ENCODE data around the gene TPP1. TPM values are rescaled to one million over a fixed set of nuclear protein-coding genes. Genes with fewer than 3 reads are reported as not detected.
A peak's percentile ranks its signal among the peaks of the same experiment; 100 is the strongest.

The TPP1 gene
- total RNA-seq, 1 donor, result 86.2 TPM

DNA sequence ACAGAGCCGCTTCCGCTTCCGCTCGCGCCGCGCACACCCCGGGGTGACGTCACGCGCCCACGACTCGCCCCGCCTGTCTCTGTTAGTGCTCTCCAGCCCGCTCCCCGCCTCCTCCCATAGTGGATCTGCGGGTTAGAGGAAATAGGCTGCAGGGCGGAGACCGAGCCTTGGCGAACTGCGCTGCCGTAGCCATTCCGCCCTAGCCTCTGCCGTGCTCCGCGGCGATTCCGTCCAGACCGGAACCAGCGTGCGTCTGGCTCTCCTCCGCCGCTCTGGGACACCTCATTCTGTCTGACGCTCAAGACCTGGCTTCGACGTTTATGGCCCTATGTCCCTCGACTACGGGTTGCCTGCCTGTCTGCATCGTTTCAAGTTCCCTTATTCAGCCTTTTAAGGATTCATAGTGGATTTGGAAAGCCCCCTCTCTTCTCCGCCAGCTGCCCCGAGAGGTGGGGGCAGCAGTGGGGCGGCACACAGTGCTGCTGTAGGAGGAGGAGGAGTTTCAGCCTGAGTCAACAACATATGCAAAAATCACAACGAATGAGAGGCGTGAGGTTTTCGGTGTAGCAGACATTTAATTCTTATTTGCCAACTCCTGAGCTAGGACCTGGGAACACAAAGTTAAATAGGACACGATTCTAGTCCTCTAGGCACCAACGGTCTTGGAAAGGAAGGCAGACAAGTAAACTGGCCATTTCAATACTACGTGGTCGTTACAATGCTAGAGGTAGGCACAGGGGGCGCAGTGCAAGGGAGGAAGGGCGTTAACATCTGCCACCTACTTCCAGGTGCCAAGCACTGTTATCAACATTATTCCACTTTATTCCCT lies 6.8 kb downstream of the TPP1 start, which contains the start of gene TAF10:
Gene TAF10, minus strand, starts transcription at position 4 of the 829 bp plus-strand sequence. CDS start 27 bp downstream, outside the sequence.
- Histone ChIP-seq H3K4me3 (ENCODE audit: low read length) (peak within 1 kb of the TSS; percentile 60), H3K27me3 (ENCODE audit: insufficient read depth, low read length) (no peaks in the 10 kb centered on the region), H3K4me1 (ENCODE audit: insufficient read depth, low read length) (peaks cover 50% of the 10 kb centered on the region), H3K9me3 (ENCODE audit: low read depth, low read length) (no peaks in the 10 kb centered on the region)

DNA sequence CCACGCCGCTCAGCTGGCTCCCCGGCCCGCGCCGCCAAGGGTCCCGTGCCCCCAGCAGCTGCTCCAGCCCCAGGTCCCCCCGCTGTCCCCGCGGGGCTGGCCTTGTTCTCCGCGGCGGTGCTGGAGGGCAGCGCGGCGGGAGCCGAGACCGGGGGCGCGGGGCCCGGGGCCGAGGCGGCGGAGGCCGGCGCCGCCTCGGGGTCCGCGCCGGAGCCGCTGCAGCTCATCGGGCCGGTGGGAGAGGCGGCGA lies 7.3 kb downstream of the TPP1 start:
- H3K4me3 ChIP-seq (ENCODE audit: low read length), result peak overlapping the region; percentile 60
- no peaks in the 10 kb centered on the region for H3K9me3 ChIP-seq (ENCODE audit: low read depth, low read length)
- H3K27me3 ChIP-seq (ENCODE audit: insufficient read depth, low read length), result no peaks in the 10 kb centered on the region
- H3K4me1 ChIP-seq (ENCODE audit: insufficient read depth, low read length), result peaks cover 50% of the 10 kb centered on the region

- Histone ChIP-seq H3K27me3 (ENCODE audit: insufficient read depth, low read length) (no peaks in the 10 kb centered on the region), H3K9me3 (ENCODE audit: low read depth, low read length) (no peaks in the 10 kb centered on the region), H3K4me3 (ENCODE audit: low read length) (peak overlapping the region; percentile 60), H3K4me1 (ENCODE audit: insufficient read depth, low read length) (peaks cover 53% of the 10 kb centered on the region)
These were observed 7.9 kb downstream of the TPP1 start for GRCh38 chr11:6611092-6611962.

- H3K4me1 ChIP-seq (ENCODE audit: insufficient read depth, low read length), result peaks cover 60% of the 10 kb centered on the region
- H3K4me3 ChIP-seq (ENCODE audit: low read length), result no peak overlapping the region
- H3K9me3 ChIP-seq (ENCODE audit: low read depth, low read length), result no peaks in the 10 kb centered on the region
- no peaks in the 10 kb centered on the region for H3K27me3 ChIP-seq (ENCODE audit: insufficient read depth, low read length)
These were observed 8.6 kb downstream of the TPP1 start for GRCh38 chr11:6610591-6610990.

- Histone ChIP-seq H3K4me1 (ENCODE audit: insufficient read depth, low read length) (peaks cover 70% of the 10 kb centered on the region), H3K9me3 (ENCODE audit: low read depth, low read length) (no peaks in the 10 kb centered on the region), H3K4me3 (ENCODE audit: low read length) (no peak overlapping the region), H3K27me3 (ENCODE audit: insufficient read depth, low read length) (no peaks in the 10 kb centered on the region)
These were observed 9.7 kb downstream of the TPP1 start for GRCh38 chr11:6609502-6610015.

GRCh38 chr11:6608726-6609501 lies 10.3 kb downstream of the TPP1 start:
- Histone ChIP-seq H3K4me1 (ENCODE audit: insufficient read depth, low read length) (peaks cover 73% of the 10 kb centered on the region), H3K9me3 (ENCODE audit: low read depth, low read length) (no peaks in the 10 kb centered on the region), H3K27me3 (ENCODE audit: insufficient read depth, low read length) (no peaks in the 10 kb centered on the region), H3K4me3 (ENCODE audit: low read length) (no peak overlapping the region)

DNA sequence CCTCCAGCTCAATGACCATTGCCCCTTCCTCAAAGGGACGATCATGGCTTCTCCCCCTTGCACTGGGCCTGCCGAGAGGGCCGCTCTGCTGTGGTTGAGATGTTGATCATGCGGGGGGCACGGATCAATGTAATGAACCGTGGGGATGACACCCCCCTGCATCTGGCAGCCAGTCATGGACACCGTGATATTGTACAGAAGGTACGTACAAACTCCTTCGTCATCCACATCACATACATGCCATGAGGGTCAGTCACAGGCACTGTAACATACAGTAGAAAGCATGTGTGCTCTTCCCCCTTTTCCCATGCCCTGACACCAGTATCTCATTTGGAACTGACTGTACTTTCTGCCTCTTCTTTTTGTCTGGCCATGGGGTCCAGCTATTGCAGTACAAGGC lies 11.2 kb downstream of the TPP1 start:
- Histone ChIP-seq H3K4me3 (ENCODE audit: low read length) (no peak overlapping the region), H3K9me3 (ENCODE audit: low read depth, low read length) (no peaks in the 10 kb centered on the region), H3K27me3 (ENCODE audit: insufficient read depth, low read length) (no peaks in the 10 kb centered on the region), H3K4me1 (ENCODE audit: insufficient read depth, low read length) (peaks cover 68% of the 10 kb centered on the region)

DNA sequence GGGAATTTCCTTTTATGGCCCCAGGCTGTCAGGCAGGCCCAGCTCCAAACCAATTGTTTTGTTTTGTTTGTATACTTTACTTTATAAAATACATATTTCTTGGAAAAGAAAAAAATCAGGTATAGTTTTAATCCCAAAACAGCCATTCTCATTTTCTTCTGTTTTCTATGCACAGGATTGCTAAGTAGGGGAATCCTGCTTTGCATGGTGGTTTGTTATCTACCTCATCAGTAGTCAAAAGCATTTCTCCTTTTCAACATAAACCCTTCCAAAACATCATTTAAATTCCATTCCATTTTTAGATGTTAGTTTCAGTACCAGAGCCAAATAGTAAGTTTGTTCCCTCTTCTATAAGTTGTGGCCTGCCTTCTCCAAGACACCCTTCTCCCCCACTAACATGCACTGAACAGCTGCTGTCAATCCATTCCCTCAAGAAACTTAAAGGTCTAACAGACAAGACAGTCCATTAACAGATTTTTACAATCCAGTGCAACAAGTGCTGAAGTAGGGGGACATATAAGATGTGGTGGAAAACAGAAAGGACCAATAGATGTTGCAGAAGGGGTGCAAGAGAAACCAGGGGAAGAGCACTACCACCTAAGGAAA lies 11.9 kb downstream of the TPP1 start:
- H3K4me3 ChIP-seq (ENCODE audit: low read length), result no peak overlapping the region
- H3K9me3 ChIP-seq (ENCODE audit: low read depth, low read length), result no peaks in the 10 kb centered on the region
- peaks cover 69% of the 10 kb centered on the region for H3K4me1 ChIP-seq (ENCODE audit: insufficient read depth, low read length)
- no peaks in the 10 kb centered on the region for H3K27me3 ChIP-seq (ENCODE audit: insufficient read depth, low read length)

GRCh38 chr11:6606471-6607189 lies 12.6 kb downstream of the TPP1 start:
- Histone ChIP-seq H3K4me1 (ENCODE audit: insufficient read depth, low read length) (peaks cover 76% of the 10 kb centered on the region), H3K4me3 (ENCODE audit: low read length) (no peak overlapping the region), H3K9me3 (ENCODE audit: low read depth, low read length) (no peaks in the 10 kb centered on the region), H3K27me3 (ENCODE audit: insufficient read depth, low read length) (no peaks in the 10 kb centered on the region)

- Histone ChIP-seq H3K27me3 (ENCODE audit: insufficient read depth, low read length) (no peaks in the 10 kb centered on the region), H3K9me3 (ENCODE audit: low read depth, low read length) (no peaks in the 10 kb centered on the region), H3K4me3 (ENCODE audit: low read length) (peak overlapping the region; percentile 87), H3K4me1 (ENCODE audit: insufficient read depth, low read length) (peaks cover 68% of the 10 kb centered on the region)
These were observed 14.4 kb downstream of the TPP1 start for GRCh38 chr11:6604790-6605189.

DNA sequence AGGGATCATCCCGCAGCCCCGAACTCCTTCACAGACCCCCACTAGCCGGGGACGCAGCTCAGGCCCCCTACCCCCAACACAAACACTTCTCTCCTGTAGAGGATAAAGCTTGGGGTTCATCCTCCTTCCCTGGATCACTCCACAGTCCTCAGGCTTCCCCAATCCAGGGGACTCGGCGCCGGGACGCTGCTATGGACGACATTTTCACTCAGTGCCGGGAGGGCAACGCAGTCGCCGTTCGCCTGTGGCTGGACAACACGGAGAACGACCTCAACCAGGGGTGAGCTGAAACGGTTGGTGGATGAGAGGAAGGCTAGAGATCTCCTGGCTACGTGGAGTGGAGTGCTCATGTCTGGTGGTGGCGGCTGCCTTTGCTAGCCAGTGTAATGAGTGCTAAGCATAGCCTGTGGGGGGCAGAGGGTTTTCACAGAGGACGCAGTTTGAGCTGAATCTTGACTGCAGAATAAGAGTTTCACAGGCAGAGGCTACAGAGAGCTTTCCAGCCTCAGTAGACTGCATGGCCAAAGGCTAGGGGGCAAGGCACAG lies 15.1 kb downstream of the TPP1 start:
- Histone ChIP-seq H3K9me3 (ENCODE audit: low read depth, low read length) (no peaks in the 10 kb centered on the region), H3K4me1 (ENCODE audit: insufficient read depth, low read length) (peaks cover 68% of the 10 kb centered on the region), H3K4me3 (ENCODE audit: low read length) (peak overlapping the region; percentile 87), H3K27me3 (ENCODE audit: insufficient read depth, low read length) (no peaks in the 10 kb centered on the region)

- Histone ChIP-seq H3K4me3 (ENCODE audit: low read length) (peak within 1 kb of the TSS; percentile 87), H3K27me3 (ENCODE audit: insufficient read depth, low read length) (no peaks in the 10 kb centered on the region), H3K4me1 (ENCODE audit: insufficient read depth, low read length) (peaks cover 62% of the 10 kb centered on the region), H3K9me3 (ENCODE audit: low read depth, low read length) (no peaks in the 10 kb centered on the region)
These were observed 15.7 kb downstream of the TPP1 start, which contains the start of the genes ILK and RRP8 for GRCh38 chr11:6603287-6604080. TSS of gene ILK (plus strand) at chr11:6603774. CDS start at chr11:6604272, 498 bp downstream. TSS of gene RRP8 (minus strand) at chr11:6603616. CDS start at chr11:6603502, 114 bp downstream.

Data from mononuclear cell (primary cell).